ENCODE data around the gene FADS2.

Gene FADS2

GRCh38 chr11:61827571-61828378, at the start of gene FADS2:
Gene FADS2 (plus strand): TSS chr11:61828300. CDS start chr11:61828391, 91 bp downstream.
- in situ Hi-C loops (cut with MboI; ENCODE audit: low sequenced_read_pairs): no loop called here

- in situ Hi-C loops (cut with MboI; ENCODE audit: low sequenced_read_pairs): no loop called here
These were observed 49.7 kb upstream of the FADS2 start for GRCh38 chr11:61778357-61778886.

- in situ Hi-C loops (cut with MboI; ENCODE audit: low sequenced_read_pairs): no loop called here
These were observed 49.0 kb upstream of the FADS2 start for GRCh38 chr11:61778920-61779650.

GRCh38 chr11:61779666-61780525, 48.2 kb upstream of the FADS2 start:
- in situ Hi-C loops (cut with MboI; ENCODE audit: low sequenced_read_pairs): no loop called here

- in situ Hi-C loops (cut with MboI; ENCODE audit: low sequenced_read_pairs): no loop called here
These were observed 47.4 kb upstream of the FADS2 start for GRCh38 chr11:61780581-61781162.

- in situ Hi-C loops (cut with MboI; ENCODE audit: low sequenced_read_pairs): no loop called here
These were observed 46.5 kb upstream of the FADS2 start for GRCh38 chr11:61781585-61781984.

GRCh38 chr11:61782299-61782698, 45.8 kb upstream of the FADS2 start:
- in situ Hi-C loops (cut with MboI; ENCODE audit: low sequenced_read_pairs): no loop called here

GRCh38 chr11:61782841-61783240, 45.3 kb upstream of the FADS2 start:
- in situ Hi-C loops (cut with MboI; ENCODE audit: low sequenced_read_pairs): no loop called here

- in situ Hi-C loops (cut with MboI; ENCODE audit: low sequenced_read_pairs): no loop called here
These were observed 44.2 kb upstream of the FADS2 start for GRCh38 chr11:61783717-61784505.

GRCh38 chr11:61784506-61784805, 43.6 kb upstream of the FADS2 start:
- in situ Hi-C loops (cut with MboI; ENCODE audit: low sequenced_read_pairs): no loop called here

- in situ Hi-C loops (cut with MboI; ENCODE audit: low sequenced_read_pairs): no loop called here
These were observed 42.2 kb upstream of the FADS2 start for GRCh38 chr11:61785837-61786402.

- in situ Hi-C loops (cut with MboI; ENCODE audit: low sequenced_read_pairs): no loop called here
These were observed 40.1 kb upstream of the FADS2 start for GRCh38 chr11:61787928-61788491.

GRCh38 chr11:61791737-61792309, 36.3 kb upstream of the FADS2 start:
- in situ Hi-C loops (cut with MboI; ENCODE audit: low sequenced_read_pairs): no loop called here

- in situ Hi-C loops (cut with MboI; ENCODE audit: low sequenced_read_pairs): no loop called here
These were observed 35.6 kb upstream of the FADS2 start, which contains the start of the genes FEN1 and TMEM258 for GRCh38 chr11:61792310-61793082. Gene FEN1 (plus strand): TSS chr11:61792911. CDS start chr11:61795362, 2,451 bp downstream. Gene TMEM258 (minus strand): TSS chr11:61792599. CDS start chr11:61792558, 41 bp downstream.

- in situ Hi-C loops (cut with MboI; ENCODE audit: low sequenced_read_pairs): no loop called here
These were observed 34.8 kb upstream of the FADS2 start for GRCh38 chr11:61793083-61793828.

GRCh38 chr11:61793829-61794204, 34.3 kb upstream of the FADS2 start:
- in situ Hi-C loops (cut with MboI; ENCODE audit: low sequenced_read_pairs): no loop called here

- in situ Hi-C loops (cut with MboI; ENCODE audit: low sequenced_read_pairs): no loop called here
These were observed 33.5 kb upstream of the FADS2 start for GRCh38 chr11:61794579-61794978.

Measured in HL-60/S4 treated with phorbol 12-myristate 13-acetate at 8.2 ng/mL for 4 days and 3 days (cell line).